ENCODE measurements around the gene CLCN6. TPM values are rescaled to one million over a fixed set of nuclear protein-coding genes. Genes with fewer than 3 reads are reported as not detected.

CLCN6 gene
- total RNA-seq, 2 donors from 2014 or later = 8.4 to 14.5 TPM

GRCh38 chr1:11784993-11785769, 20.8 kb upstream of the CLCN6 start:
- intact Hi-C loops (cut with DNase I) = no loop called here
- peak overlapping the region; percentile 19 to 28 for H3K9ac ChIP-seq (ENCODE audit: low read depth in 2 of 2, low read length in 2 of 2)
- H3K4me1 ChIP-seq = peaks cover 13% of the 10 kb centered on the region

DNA sequence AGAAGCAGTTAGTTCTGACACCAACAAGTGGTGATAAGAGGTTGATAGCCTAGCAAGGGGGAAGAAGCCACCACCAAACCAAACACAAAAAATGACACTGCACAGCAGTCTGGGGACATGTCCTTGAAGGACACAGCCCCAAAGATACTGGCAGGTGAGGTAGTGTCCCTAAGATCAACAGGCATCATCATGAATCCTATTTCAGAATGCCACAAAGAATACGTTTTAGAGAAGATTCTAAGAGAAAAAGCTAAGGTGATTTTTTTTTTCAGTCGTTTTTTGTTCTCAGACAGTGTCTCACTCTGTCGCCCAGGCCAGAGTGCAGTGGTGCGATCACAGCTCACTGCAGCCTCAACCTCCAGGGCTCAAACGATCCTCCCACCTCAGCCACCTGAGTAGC, 19.8 kb upstream of the CLCN6 start:
- H3K4me1 ChIP-seq = peaks cover 13% of the 10 kb centered on the region
- no peaks in the 10 kb centered on the region for H3K27me3 ChIP-seq
- no peaks in the 10 kb centered on the region for H3K9me3 ChIP-seq
- no peak for DNase-seq
- TF ChIP-seq CTCF (IDR thresholded peaks at IDR 0.05) = no peak
- H3K9ac ChIP-seq (ENCODE audit: low read depth in 2 of 2, low read length in 2 of 2) = peak overlapping the region in 1 of 2 donors; percentile 8
- no peaks in the 10 kb centered on the region for H3K36me3 ChIP-seq
- no peak overlapping the region for H3K27ac ChIP-seq
- H3K4me3 ChIP-seq = no peak overlapping the region
- intact Hi-C loops (cut with DNase I) = no loop called here

More at GRCh38 chr1:11784993-11785769, 20.8 kb upstream of the CLCN6 start:
- H3K9me3 ChIP-seq = no peaks in the 10 kb centered on the region
- H3K36me3 ChIP-seq = no peaks in the 10 kb centered on the region
- H3K27me3 ChIP-seq = no peaks in the 10 kb centered on the region
- DNase-seq = peak; percentile 68
- peak overlapping the region; percentile 16 for H3K4me3 ChIP-seq
- H3K27ac ChIP-seq = no peak overlapping the region
- TF ChIP-seq CTCF (IDR thresholded peaks at IDR 0.05) = peak; percentile 73

- H3K36me3 ChIP-seq = no peaks in the 10 kb centered on the region
- no peak overlapping the region for H3K4me3 ChIP-seq
- peak overlapping the region in 1 of 2 donors; percentile 55 for H3K9ac ChIP-seq (ENCODE audit: low read depth in 2 of 2, low read length in 2 of 2)
- H3K9me3 ChIP-seq = no peaks in the 10 kb centered on the region
- H3K27me3 ChIP-seq = no peaks in the 10 kb centered on the region
- TF ChIP-seq CTCF (IDR thresholded peaks at IDR 0.05) = no peak
- DNase-seq = peak; percentile 71
- intact Hi-C loops (cut with DNase I) = no loop called here
- peak overlapping the region; percentile 83 for H3K27ac ChIP-seq
- H3K4me1 ChIP-seq = peaks cover 13% of the 10 kb centered on the region
These were observed 18.7 kb upstream of the CLCN6 start for GRCh38 chr1:11787251-11787803.

DNA sequence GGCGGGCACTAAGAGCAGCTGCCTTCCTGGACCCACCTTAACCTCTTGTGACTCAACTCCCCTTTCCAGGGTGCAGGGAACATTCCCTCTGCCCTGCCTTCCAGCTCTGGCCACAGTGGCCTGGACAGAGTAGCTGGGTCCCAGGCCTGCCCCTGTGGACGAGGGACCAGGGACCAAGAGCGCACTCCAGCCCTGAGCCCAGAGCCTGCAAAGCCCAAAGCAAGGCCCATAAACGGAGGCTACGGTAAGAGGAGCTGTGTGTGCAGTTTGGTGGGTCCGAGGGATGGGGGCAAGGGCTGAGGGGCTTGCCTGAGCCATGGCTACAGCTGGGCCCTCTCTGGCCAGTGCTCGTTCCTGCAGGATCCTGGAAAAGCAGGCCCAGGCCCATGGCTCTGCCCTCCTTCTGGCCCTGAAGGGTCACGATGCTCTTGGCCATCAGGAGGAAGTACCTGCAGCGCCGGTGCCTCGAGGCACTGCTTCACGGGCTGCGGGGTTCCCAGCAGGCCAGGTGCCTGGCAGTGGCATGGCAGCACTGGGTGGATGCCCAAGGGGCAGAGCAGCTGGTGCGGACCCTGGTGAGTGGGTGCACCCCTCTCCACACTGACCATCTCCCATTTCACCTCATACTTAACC, 18.1 kb upstream of the CLCN6 start:
- Histone ChIP-seq H3K27me3 (no peaks in the 10 kb centered on the region), H3K9ac (ENCODE audit: low read depth in 2 of 2, low read length in 2 of 2) (peak overlapping the region in 1 of 2 donors; percentile 55), H3K27ac (peak overlapping the region; percentile 83), H3K4me1 (peaks cover 13% of the 10 kb centered on the region), H3K4me3 (no peak overlapping the region), H3K9me3 (no peaks in the 10 kb centered on the region), H3K36me3 (no peaks in the 10 kb centered on the region)
- intact Hi-C loops (cut with DNase I) = no loop called here
- TF ChIP-seq CTCF (IDR thresholded peaks at IDR 0.05) = no peak
- no peak for DNase-seq

- Histone ChIP-seq H3K9me3 (no peaks in the 10 kb centered on the region), H3K9ac (ENCODE audit: low read depth in 2 of 2, low read length in 2 of 2) (peak overlapping the region; percentile 32 to 52), H3K4me1 (peaks cover 13% of the 10 kb centered on the region), H3K27ac (peak overlapping the region; percentile 83), H3K36me3 (no peaks in the 10 kb centered on the region), H3K27me3 (no peaks in the 10 kb centered on the region), H3K4me3 (no peak overlapping the region)
- no peak for DNase-seq
- no peak for TF ChIP-seq CTCF (IDR thresholded peaks at IDR 0.05)
- intact Hi-C loops (cut with DNase I) = no loop called here
These were observed 17.4 kb upstream of the CLCN6 start for GRCh38 chr1:11788549-11789053.
